Parathyroid adenoma (tissue), 2 donors: ENCODE measurements around the gene KCTD3.

Source experiments
- H2AFZ ChIP-seq: fragments of 300-600 bp; sonication (generic); one replicate; pipeline ENCODE4 v1.7.0; 2017; ENCODE audit warnings: antibody characterized with exemption, mild to moderate bottlenecking
- H3K27ac ChIP-seq: fragments of 300-600 bp; sonication (generic); one replicate; pipeline ENCODE4 v1.7.0; 2017
- H3K27me3 ChIP-seq: fragments of 300-600 bp; sonication (generic); one replicate; pipeline ENCODE4 v1.7.0; 2017; ENCODE audit warnings: low read length; ENCODE audit not compliant: control insufficient read depth, insufficient read depth
- H3K36me3 ChIP-seq: fragments of 300-600 bp; sonication (generic); one replicate; pipeline ENCODE4 v1.7.0; 2017; ENCODE audit warnings: low read length; ENCODE audit not compliant: control insufficient read depth, insufficient read depth
- H3K4me1 ChIP-seq: fragments of 300-600 bp; sonication (generic); one replicate; pipeline ENCODE4 v1.7.0; 2017; ENCODE audit warnings: control low read depth
- H3K4me2 ChIP-seq: fragments of 300-600 bp; sonication (generic); one replicate; pipeline ENCODE4 v1.7.0; 2017; ENCODE audit warnings: low read length
- H3K4me3 ChIP-seq: fragments of 300-600 bp; sonication (generic); one replicate; pipeline ENCODE4 v1.7.0; 2017; ENCODE audit warnings: low read depth, low read length
- H3K79me2 ChIP-seq: fragments of 300-600 bp; sonication (generic); one replicate; pipeline ENCODE4 v1.7.0; 2017; ENCODE audit warnings: control low read depth
- H3K9ac ChIP-seq: fragments of 300-600 bp; sonication (generic); one replicate; pipeline ENCODE4 v1.7.0; 2017; ENCODE audit warnings: mild to moderate bottlenecking
- H3K9me3 ChIP-seq: fragments of 300-600 bp; sonication (generic); one replicate; pipeline ENCODE4 v1.7.0; 2017; ENCODE audit warnings: low read length; ENCODE audit not compliant: control insufficient read depth
- TF ChIP-seq, protein P1 (sequence below): fragments of 300-600 bp; sonication (generic); IDR thresholded peaks from one replicate; pipeline ENCODE4 v1.7.0; 2017; ENCODE audit warnings: antibody characterized with exemption, mild to moderate bottlenecking
- donor health status: primary hyperparathyroidism.

The KCTD3 gene

DNA sequence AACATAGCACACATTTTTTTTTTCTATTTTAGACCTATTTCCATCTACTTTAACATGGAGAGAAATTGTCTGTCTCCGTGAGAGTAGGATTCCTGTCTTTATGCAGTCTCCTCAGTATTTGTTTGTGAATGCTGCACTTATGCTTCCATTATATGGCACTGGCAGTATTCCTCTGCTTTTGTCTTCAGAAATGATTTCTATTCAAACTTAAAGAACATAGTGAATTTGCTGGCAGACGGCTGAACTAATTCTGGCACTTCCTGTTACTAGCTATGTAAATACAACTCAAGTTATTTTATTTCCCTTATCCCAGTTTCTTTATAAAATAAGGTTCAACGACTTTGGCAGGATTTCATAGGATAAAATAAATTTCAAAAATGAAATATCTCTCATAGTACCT is 45.3 kb downstream of the KCTD3 start:
- TF ChIP-seq, protein P1, sequence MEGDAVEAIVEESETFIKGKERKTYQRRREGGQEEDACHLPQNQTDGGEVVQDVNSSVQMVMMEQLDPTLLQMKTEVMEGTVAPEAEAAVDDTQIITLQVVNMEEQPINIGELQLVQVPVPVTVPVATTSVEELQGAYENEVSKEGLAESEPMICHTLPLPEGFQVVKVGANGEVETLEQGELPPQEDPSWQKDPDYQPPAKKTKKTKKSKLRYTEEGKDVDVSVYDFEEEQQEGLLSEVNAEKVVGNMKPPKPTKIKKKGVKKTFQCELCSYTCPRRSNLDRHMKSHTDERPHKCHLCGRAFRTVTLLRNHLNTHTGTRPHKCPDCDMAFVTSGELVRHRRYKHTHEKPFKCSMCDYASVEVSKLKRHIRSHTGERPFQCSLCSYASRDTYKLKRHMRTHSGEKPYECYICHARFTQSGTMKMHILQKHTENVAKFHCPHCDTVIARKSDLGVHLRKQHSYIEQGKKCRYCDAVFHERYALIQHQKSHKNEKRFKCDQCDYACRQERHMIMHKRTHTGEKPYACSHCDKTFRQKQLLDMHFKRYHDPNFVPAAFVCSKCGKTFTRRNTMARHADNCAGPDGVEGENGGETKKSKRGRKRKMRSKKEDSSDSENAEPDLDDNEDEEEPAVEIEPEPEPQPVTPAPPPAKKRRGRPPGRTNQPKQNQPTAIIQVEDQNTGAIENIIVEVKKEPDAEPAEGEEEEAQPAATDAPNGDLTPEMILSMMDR: no peak
- H2AFZ ChIP-seq: no peak overlapping the region
- no peak overlapping the region for H3K4me2 ChIP-seq
- no peak overlapping the region for H3K4me3 ChIP-seq
- H3K36me3 ChIP-seq: no peaks in the 10 kb centered on the region
- H3K4me1 ChIP-seq: no peaks in the 10 kb centered on the region
- peaks cover 2% of the 10 kb centered on the region for H3K79me2 ChIP-seq
- H3K27me3 ChIP-seq: no peaks in the 10 kb centered on the region
- no peak overlapping the region for H3K27ac ChIP-seq
- H3K9me3 ChIP-seq: no peaks in the 10 kb centered on the region
- no peak overlapping the region for H3K9ac ChIP-seq

DNA sequence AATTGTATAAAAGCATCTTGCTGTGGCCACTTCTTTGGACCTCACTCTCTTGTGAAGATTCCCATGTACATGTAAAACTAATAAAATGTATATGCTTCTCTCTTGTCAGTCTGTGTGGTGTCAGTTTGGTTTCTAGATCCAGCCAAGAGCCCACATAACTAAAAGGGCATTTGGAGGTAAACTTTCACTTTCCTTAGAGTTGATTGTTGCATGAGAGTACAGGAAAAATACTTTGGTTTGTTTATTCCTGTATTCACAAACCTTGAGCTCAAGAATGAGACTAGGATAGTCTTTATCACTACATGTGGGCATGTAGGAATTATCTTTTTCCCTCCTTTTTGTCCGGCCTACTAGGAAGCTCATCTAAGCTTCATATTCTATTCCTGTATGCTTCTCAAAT is 50.9 kb downstream of the KCTD3 start:
- H3K9ac ChIP-seq: no peak overlapping the region
- no peaks in the 10 kb centered on the region for H3K9me3 ChIP-seq
- H2AFZ ChIP-seq: no peak overlapping the region
- H3K79me2 ChIP-seq: peaks cover 2% of the 10 kb centered on the region
- H3K4me2 ChIP-seq: no peak overlapping the region
- TF ChIP-seq, protein P1: no peak
- no peak overlapping the region for H3K4me3 ChIP-seq
- no peaks in the 10 kb centered on the region for H3K27me3 ChIP-seq
- H3K4me1 ChIP-seq: no peaks in the 10 kb centered on the region
- H3K36me3 ChIP-seq: no peaks in the 10 kb centered on the region
- no peak overlapping the region for H3K27ac ChIP-seq

DNA sequence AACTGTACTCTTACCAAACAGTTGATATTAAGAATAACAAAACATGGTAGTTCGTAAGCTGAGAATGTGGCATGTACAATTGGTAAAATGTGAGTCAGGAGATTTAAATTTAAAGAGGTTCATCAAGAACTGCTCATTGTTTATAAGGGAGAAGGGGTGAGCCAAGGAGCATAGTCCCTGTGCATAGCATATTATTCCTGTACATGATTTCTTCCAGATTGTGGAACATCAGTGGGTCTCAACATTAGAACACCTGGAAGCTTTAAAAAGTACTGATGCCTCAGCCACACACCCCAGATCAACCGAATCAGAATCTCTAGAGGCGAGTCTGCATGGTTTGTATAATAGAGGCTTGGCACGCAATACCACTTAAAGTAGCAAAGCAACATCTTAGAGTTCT is 56.1 kb downstream of the KCTD3 start:
- Histone ChIP-seq H3K36me3 (no peaks in the 10 kb centered on the region), H3K4me3 (no peak overlapping the region), H3K27ac (no peak overlapping the region), H3K27me3 (no peaks in the 10 kb centered on the region), H3K4me1 (no peaks in the 10 kb centered on the region), H2AFZ (no peak overlapping the region), H3K9ac (no peak overlapping the region), H3K79me2 (no peaks in the 10 kb centered on the region), H3K4me2 (no peak overlapping the region), H3K9me3 (no peaks in the 10 kb centered on the region)
- TF ChIP-seq, protein P1: no peak

DNA sequence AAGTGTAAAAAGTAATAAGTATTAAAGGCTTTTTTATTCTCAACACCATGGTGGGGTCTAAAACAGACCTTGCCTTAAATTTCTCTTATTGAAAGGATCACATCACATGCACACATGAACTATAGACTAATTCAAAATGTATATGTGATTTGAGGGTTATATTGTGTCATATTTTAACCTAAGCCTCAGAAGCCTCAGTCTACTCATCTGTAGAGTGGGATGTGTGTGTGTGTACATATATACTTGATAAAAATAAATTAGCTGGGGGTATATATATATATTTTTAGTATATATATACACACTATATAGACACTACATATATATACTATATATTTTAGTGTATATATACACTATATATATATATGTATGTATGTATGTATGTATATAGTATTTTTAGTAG is 58.8 kb downstream of the KCTD3 start:
- no peak overlapping the region for H3K27ac ChIP-seq
- no peaks in the 10 kb centered on the region for H3K79me2 ChIP-seq
- no peaks in the 10 kb centered on the region for H3K4me1 ChIP-seq
- H3K9me3 ChIP-seq: no peaks in the 10 kb centered on the region
- H2AFZ ChIP-seq: no peak overlapping the region
- no peaks in the 10 kb centered on the region for H3K27me3 ChIP-seq
- TF ChIP-seq, protein P1: no peak
- no peak overlapping the region for H3K4me3 ChIP-seq
- no peaks in the 10 kb centered on the region for H3K36me3 ChIP-seq
- no peak overlapping the region for H3K9ac ChIP-seq
- no peak overlapping the region for H3K4me2 ChIP-seq

DNA sequence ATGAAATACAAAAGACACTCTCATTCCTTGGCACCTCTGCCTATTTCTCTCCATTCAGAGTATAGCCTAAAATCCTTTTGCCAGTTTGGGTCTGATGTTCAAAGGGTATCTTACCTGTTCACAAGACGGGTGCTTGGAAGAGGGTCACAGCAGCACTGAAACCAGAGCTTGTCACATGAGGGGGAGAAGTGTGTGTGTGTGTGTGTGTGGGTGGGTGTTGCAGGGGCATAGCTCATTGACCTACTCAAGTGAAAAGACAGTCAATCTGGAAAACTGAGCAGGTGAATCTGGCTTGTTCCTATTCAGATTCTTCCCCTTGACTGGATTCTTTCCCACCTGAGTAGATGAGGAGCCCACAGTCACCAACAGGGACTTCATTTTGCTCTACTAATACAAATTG is 63.9 kb downstream of the KCTD3 start:
- TF ChIP-seq, protein P1: no peak
- Histone ChIP-seq H3K27me3 (no peaks in the 10 kb centered on the region), H3K9me3 (no peaks in the 10 kb centered on the region)

More for the DNA sequence above, 63.9 kb downstream of the KCTD3 start:
- Histone ChIP-seq H3K9ac (no peak overlapping the region), H3K79me2 (no peaks in the 10 kb centered on the region), H3K4me3 (no peak overlapping the region), H3K4me1 (no peaks in the 10 kb centered on the region), H3K27ac (no peak overlapping the region), H2AFZ (no peak overlapping the region), H3K36me3 (no peaks in the 10 kb centered on the region), H3K4me2 (no peak overlapping the region)
